ENCODE results near the gene PRKD2.

DNA sequence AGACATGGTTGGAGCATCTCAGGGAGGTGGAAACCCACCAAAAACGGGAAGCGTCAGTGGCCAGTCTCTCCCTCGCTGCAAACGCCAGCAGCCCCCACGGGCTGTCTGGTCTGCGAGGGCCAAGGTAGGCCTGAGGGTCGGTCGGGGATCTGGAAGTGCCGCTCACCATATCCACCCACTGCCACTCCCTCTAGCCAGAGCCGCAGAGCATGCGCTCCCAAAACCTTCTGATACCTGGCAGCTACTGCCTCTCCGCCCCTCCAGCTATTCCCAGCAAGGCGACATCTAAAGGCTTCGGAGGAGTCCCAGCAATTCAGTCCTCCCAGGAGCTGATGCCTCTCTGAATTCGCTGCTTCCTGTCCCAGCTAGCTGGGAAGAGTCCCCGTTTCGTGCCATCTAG is 24.5 kb upstream of the PRKD2 start:
- TF ChIP-seq CTCF (conservative IDR thresholded peaks at IDR 0.05; ENCODE audit: low read depth, low read length) (no peak), EZH2 (IDR thresholded peaks at IDR 0.05; ENCODE audit: borderline replicate concordance, low read depth, low read length, poor library complexity, severe bottlenecking) (no peak)

All from A673 (cell line).